HFFc6 (cell line): Measurements from ENCODE around the gene MCRIP1. TPM values are rescaled to one million over a fixed set of nuclear protein-coding genes. Genes with fewer than 3 reads are reported as not detected.
A peak's percentile ranks its signal among the peaks of the same experiment; 100 is the strongest.

ENCODE experiments used
- DNase-seq: peaks from one replicate; pipeline ENCODE4 v3.0.0-alpha.2; 2018
- H3K27ac Mint-ChIP-seq: 2 replicates; pipeline ENCODE4 v1.8.0; 2020; ENCODE audit warnings: mild to moderate bottlenecking, mixed read lengths
- H3K27me3 Mint-ChIP-seq: 2 replicates; pipeline ENCODE4 v1.8.0; 2021; ENCODE audit warnings: mild to moderate bottlenecking, moderate library complexity, mixed read lengths; ENCODE audit not compliant: insufficient read depth
- H3K36me3 Mint-ChIP-seq: 2 replicates; pipeline ENCODE4 v1.8.0; 2021; ENCODE audit warnings: low read depth, mixed read lengths
- H3K4me1 Mint-ChIP-seq: 2 replicates; pipeline ENCODE4 v1.8.0; 2020; ENCODE audit warnings: low read depth, mixed read lengths
- H3K4me3 Mint-ChIP-seq: 2 replicates; pipeline ENCODE4 v1.8.0; 2020; ENCODE audit warnings: mild to moderate bottlenecking, moderate library complexity, mixed read lengths
- H3K9me3 Mint-ChIP-seq: 2 replicates; pipeline ENCODE4 v1.8.0; 2020; ENCODE audit warnings: mild to moderate bottlenecking, mixed read lengths
- total RNA-seq, 6 experiments: library from RNA; stranded (reverse); fragmentation: NEBNext Ultra II Directional; extraction: Animal tissue kit (Norgen Biotek cat#: 25700); gene quantifications; 2 replicates in 1 of 6; 3 replicates in 5 of 6; pipeline ENCODE4 v1.2.3, GENCODE V29; 2021
- TF ChIP-seq, protein P1 (sequence below): fragments of 200-600 bp; sonication (generic); IDR thresholded peaks from 2 replicates; pipeline ENCODE4 v1.5.0; 2021; ENCODE audit warnings: antibody characterized with exemption, mild to moderate bottlenecking

The MCRIP1 gene
- total RNA-seq, 6 experiments from 2014 or later: 88.0 to 103 (median 92.8) TPM

DNA sequence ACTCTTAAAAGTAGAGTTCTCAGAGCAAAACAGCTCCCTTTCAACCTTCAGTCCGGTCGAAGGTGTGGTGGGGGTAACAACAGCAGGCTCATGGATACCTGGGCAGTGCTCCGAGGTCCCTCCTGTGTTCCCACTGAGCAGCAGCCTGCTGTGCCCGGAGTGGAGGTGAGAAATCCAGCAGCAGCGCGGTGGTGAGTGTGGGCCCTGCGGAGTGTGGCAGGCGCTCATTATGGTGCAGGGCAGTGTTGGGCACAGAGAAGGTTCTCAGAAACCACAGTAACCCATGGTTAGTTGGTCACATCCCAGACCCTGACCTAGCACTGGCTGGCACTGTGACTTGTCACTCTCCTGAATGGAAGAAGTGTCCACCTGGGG, 32.3 kb upstream of the MCRIP1 start:
- DNase-seq: no peak
- Mint-ChIP-seq H3K4me3 (peak overlapping the region; percentile 24; the same call in 1 of the 2 replicates), H3K9me3 (peaks cover 5% of the 10 kb centered on the region; the same call in 1 of the 2 replicates), H3K27ac (peak overlapping the region; percentile 93), H3K4me1 (peaks cover 46% of the 10 kb centered on the region), H3K27me3 (peaks cover 64% of the 10 kb centered on the region), H3K36me3 (peaks cover 20% of the 10 kb centered on the region)
- TF ChIP-seq, protein P1, sequence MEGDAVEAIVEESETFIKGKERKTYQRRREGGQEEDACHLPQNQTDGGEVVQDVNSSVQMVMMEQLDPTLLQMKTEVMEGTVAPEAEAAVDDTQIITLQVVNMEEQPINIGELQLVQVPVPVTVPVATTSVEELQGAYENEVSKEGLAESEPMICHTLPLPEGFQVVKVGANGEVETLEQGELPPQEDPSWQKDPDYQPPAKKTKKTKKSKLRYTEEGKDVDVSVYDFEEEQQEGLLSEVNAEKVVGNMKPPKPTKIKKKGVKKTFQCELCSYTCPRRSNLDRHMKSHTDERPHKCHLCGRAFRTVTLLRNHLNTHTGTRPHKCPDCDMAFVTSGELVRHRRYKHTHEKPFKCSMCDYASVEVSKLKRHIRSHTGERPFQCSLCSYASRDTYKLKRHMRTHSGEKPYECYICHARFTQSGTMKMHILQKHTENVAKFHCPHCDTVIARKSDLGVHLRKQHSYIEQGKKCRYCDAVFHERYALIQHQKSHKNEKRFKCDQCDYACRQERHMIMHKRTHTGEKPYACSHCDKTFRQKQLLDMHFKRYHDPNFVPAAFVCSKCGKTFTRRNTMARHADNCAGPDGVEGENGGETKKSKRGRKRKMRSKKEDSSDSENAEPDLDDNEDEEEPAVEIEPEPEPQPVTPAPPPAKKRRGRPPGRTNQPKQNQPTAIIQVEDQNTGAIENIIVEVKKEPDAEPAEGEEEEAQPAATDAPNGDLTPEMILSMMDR: no peak

DNA sequence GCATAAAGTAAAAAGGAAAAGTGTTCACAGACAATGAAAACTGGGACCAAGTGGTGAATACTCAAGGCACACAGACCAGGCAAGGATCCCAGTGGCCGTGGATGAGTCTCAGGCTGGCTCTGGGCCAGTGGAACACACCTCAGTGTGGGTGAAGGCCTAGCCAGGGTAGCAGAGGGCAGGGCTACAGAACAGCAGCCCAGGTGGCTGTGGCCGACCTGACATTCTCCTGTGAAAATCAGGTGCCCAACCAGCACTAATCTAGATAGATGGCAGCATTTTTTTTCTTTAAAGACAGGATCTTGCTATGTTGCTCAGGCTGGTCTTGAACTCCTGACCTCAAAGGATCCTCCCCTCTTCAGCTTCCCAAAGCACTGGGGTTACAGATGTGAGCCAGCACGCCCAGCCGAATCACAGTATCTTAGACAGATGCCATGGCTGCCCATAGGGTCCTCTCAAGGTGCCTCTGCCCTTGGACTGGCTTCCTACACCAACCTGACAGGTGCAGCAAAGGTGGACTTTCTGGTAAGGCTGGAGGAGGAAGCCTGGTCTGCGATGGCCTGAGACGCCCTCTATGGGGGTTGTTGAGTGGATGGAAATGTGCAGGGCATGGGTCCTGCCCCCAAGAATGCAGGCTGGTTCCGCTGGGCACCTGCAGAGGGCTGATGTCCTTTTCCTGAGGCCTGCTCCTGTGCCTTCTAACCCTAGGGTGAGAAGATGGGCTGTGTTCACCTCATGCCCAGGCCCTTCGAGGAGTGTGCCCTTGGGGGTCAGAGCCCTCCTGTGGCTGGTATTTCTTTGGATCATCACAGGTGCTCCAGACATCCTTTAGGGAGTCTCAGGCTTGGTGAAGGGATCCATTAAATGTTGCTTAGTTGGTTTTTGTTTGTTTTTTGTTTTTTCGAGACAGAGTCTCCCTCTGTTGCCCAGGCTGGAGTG, 31.0 kb upstream of the MCRIP1 start:
- H3K4me3 Mint-ChIP-seq: peak overlapping the region; percentile 75
- H3K36me3 Mint-ChIP-seq: peaks cover 19% of the 10 kb centered on the region

DNA sequence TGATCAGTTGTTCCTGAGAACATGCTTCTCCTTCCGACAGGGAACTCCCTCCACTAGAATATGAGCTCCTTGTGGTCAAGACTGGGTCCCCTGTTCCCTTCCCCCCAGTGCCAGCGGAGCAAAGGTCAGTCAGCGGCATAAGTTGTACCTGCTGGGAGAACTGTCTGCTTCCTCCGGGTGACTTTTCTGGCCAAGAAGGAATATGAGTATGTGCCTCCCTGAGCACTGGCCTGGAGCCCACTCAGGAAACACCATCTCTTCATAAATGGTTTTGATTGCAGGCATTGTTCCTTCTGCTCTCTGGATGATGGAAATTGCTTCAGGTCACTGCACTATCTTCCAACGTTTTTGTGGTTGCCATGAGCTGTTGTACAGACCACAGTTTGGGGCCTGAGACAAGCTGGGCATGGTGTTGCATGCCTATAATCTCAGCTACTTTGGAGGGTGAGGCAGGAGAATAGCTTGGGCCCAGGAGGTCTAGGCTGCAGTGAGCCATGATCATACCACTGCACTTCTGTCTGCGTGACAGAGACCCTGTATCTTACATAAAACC, 30.1 kb upstream of the MCRIP1 start:
- Mint-ChIP-seq H3K27me3 (peaks cover 49% of the 10 kb centered on the region), H3K9me3 (peaks cover 5% of the 10 kb centered on the region; the same call in 1 of the 2 replicates), H3K4me3 (peak overlapping the region; percentile 75), H3K27ac (peak overlapping the region; percentile 57), H3K4me1 (peaks cover 34% of the 10 kb centered on the region), H3K36me3 (peaks cover 19% of the 10 kb centered on the region)
- TF ChIP-seq, protein P1: no peak
- no peak for DNase-seq

More for the DNA sequence above, 31.0 kb upstream of the MCRIP1 start:
- no peak for DNase-seq
- Mint-ChIP-seq H3K27ac (peak overlapping the region; percentile 57), H3K4me1 (peaks cover 42% of the 10 kb centered on the region), H3K27me3 (peaks cover 56% of the 10 kb centered on the region), H3K9me3 (peaks cover 5% of the 10 kb centered on the region; the same call in 1 of the 2 replicates)
- TF ChIP-seq, protein P1: peak; percentile 40; the same call in 1 of the 2 replicates

DNA sequence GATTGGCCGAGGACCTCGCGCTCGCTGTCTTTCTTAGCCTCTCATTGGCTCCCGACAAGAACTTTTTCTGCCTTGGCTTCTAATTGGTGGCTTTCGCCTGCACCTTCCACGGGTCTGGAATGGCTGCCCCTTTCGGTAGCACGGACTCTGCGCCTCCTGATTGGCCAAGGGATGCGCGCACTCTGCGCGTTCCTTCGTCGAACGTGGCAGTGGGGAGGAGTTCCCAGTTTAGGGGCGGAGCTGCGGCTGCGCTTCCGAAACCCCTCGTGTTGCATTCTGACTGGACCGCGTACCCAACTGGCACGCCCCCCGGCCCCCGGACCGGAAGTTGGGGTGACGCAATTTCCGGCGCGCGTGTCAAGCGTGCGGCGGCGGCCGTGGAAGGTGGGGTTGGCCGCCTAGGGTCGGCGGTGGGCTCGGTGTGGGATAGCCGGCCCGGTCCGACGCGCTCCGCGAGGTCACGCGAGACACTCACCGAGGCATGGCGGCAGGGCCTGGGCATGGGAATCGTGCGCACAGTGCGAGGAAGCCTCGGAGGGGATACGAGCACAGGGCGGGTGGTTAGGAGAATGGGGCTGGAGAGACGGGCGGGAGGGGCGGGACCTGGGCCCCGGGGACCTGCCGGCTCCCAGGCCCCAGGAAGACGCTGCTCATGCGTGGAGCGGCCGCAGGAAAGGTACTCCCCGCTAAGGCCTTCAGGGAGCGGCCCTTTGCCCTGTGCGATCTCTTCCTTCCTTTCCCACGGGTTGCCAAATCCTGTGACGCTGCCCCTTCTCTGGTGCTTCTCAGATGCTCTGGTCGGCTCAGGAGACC, 27.9 kb upstream of the MCRIP1 start:
- Mint-ChIP-seq H3K4me3 (peak overlapping the region; percentile 94), H3K4me1 (peaks cover 27% of the 10 kb centered on the region), H3K27ac (peak overlapping the region; percentile 97), H3K27me3 (peaks cover 27% of the 10 kb centered on the region), H3K9me3 (peaks cover 5% of the 10 kb centered on the region; the same call in 1 of the 2 replicates), H3K36me3 (peaks cover 25% of the 10 kb centered on the region)
- TF ChIP-seq, protein P1: no peak
- DNase-seq: peak; percentile 100
